Gastroesophageal sphincter (tissue), 4 donors: ENCODE data around the gene GTF3C4. TPM values are rescaled to one million over a fixed set of nuclear protein-coding genes. Genes with fewer than 3 reads are reported as not detected.

Source experiments
- ATAC-seq: fragments of 150-250 bp; one replicate; pipeline ENCODE4 v1.9.1; 2016; ENCODE audit warnings: mild to moderate bottlenecking, moderate library complexity
- H3K27ac ChIP-seq, 4 donors: fragments of 200-600 bp; sonication (generic) in 3 of 4; 1 replicate in 3 of 4; 2 replicates in 1 of 4; pipeline ENCODE4 v1.5.1; 2016 to 2019
- H3K27me3 ChIP-seq: fragments of 200-600 bp; sonication (generic); one replicate; pipeline ENCODE4 v1.5.1; 2019
- H3K36me3 ChIP-seq, 2 donors: fragments of 200-600 bp; sonication (generic); one replicate each; pipeline ENCODE4 v1.5.1; 2019; ENCODE audit warnings: control low read depth in 1 of 2
- H3K4me1 ChIP-seq, 3 donors: fragments of 200-600 bp; sonication (generic); 1 replicate in 2 of 3; 2 replicates in 1 of 3; pipeline ENCODE4 v1.5.1; 2016 to 2019; ENCODE audit warnings: control low read depth in 2 of 3
- H3K4me3 ChIP-seq, 2 donors: fragments of 200-600 bp; sonication (generic); one replicate each; pipeline ENCODE4 v1.5.1; 2019; ENCODE audit warnings: mild to moderate bottlenecking in 1 of 2, moderate library complexity in 1 of 2
- H3K9me3 ChIP-seq, 3 donors: fragments of 200-600 bp; sonication (generic); one replicate each; pipeline ENCODE4 v1.5.1; 2017 to 2019; ENCODE audit warnings: control low read depth in 2 of 3
- CTCF ChIP-seq, 4 experiments: fragments of 200-600 bp in 2 of 4; fragments of 450-650 bp in 2 of 4; sonication (generic) in 1 of 4; IDR thresholded peaks; one replicate each; pipeline ENCODE4 v1.5.1; 2017 to 2019; ENCODE audit warnings: antibody characterized with exemption in 4 of 4, mild to moderate bottlenecking in 2 of 4, moderate library complexity in 2 of 4
- EP300 ChIP-seq: sonication (generic); formaldehyde crosslinking; IDR thresholded peaks from one replicate; pipeline ENCODE4 v1.6.1; 2017; ENCODE audit warnings: antibody characterized with exemption, mild to moderate bottlenecking
- POLR2A ChIP-seq, 2 donors: fragments of 450-650 bp; IDR thresholded peaks; one replicate each; pipeline ENCODE4 v1.6.1; 2017; ENCODE audit warnings: antibody characterized with exemption in 2 of 2, mild to moderate bottlenecking in 2 of 2, moderate library complexity in 1 of 2
- POLR2AphosphoS5 ChIP-seq: sonication (generic); formaldehyde crosslinking; IDR thresholded peaks from one replicate; pipeline ENCODE4 v1.6.1; 2017; ENCODE audit warnings: antibody characterized with exemption
- WGBS, 2 donors: methylation state at CpG; one replicate each; pipeline ENCODE4 v1.1.5; 2018; ENCODE audit warnings: low coverage in 1 of 2; 5-methylcytosine and 5-hydroxymethylcytosine counted together
- total RNA-seq, 4 donors: library from RNA; depleted of rRNA; stranded (reverse); fragments of >200 nt; gene quantifications; one replicate each; pipeline ENCODE4 v1.1.0, GENCODE V29; 2016

GTF3C4 gene
- total RNA-seq, 4 donors from 2014 or later, result 11.4 to 15.4 (median 12.7) TPM

DNA sequence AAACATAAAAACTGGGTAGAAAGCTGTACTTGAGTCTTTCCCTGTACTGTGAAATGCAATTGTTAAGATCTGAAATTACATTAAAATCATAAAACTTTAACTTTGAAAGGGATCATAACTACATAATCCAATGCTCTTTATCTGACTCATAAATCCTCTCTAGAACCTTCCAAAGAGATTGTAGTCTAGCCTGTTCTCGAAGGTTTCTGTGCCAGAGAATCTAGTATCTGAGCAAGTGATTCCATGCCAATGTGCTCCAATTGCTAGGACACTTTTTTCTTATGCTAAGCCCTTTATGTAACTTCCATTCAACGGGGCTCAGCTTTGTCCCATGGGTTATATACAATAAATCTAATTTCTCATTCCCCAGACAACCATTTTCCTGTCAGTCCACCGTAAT is 21.6 kb upstream of the GTF3C4 start:
- WGBS, 2 donors, result 83 to 88% methylated on average over 3 of the region's 3 CpGs
- Histone ChIP-seq H3K27ac (no peak overlapping the region), H3K4me1 (no peaks in the 10 kb centered on the region), H3K4me3 (no peak overlapping the region), H3K36me3 (peaks cover 0 to 93% of the 10 kb centered on the region in 2 donors), H3K27me3 (no peaks in the 10 kb centered on the region), H3K9me3 (no peaks in the 10 kb centered on the region)
- ATAC-seq, result no peak
- TF ChIP-seq POLR2A (IDR thresholded peaks at IDR 0.05) (no peak), EP300 (no peak), POLR2AphosphoS5 (no peak), CTCF (IDR thresholded peaks at IDR 0.05) (no peak)

DNA sequence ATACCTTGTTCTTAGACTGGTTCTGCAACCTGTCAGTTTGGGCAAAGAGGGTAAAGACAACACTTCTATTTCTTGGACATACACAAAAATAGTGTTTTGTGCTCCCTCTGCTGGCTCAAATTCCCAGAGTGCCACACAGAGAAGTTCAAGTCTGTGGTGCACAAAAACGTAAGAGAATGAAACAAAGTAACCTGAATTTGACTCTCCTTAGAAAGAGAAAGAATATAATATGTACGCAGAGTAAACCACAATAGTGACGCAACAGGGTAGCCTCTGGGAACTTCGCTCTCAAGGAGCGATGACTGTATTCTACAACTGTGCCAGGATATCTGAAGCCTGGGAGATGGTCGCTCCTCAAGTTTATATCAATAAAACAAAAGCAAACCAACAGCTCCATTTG is 19.0 kb upstream of the GTF3C4 start:
- H3K4me3 ChIP-seq, result no peak overlapping the region
- no peaks in the 10 kb centered on the region for H3K27me3 ChIP-seq
- H3K4me1 ChIP-seq, result no peaks in the 10 kb centered on the region
- H3K27ac ChIP-seq, result no peak overlapping the region
- TF ChIP-seq POLR2A (IDR thresholded peaks at IDR 0.05) (no peak), CTCF (IDR thresholded peaks at IDR 0.05) (no peak), POLR2AphosphoS5 (no peak), EP300 (no peak)
- peaks cover 0 to 87% of the 10 kb centered on the region in 2 donors for H3K36me3 ChIP-seq
- ATAC-seq, result no peak
- H3K9me3 ChIP-seq, result no peaks in the 10 kb centered on the region
- 84 to 92% methylated on average over 6 of the region's 6 CpGs for WGBS, 2 donors

- Histone ChIP-seq H3K36me3 (peaks cover 4 to 87% of the 10 kb centered on the region in 2 donors), H3K27ac (no peak overlapping the region), H3K27me3 (no peaks in the 10 kb centered on the region), H3K4me1 (no peaks in the 10 kb centered on the region), H3K9me3 (no peaks in the 10 kb centered on the region), H3K4me3 (no peak overlapping the region)
- 88 to 90% methylated on average over 4 to 6 of the region's 7 CpGs for WGBS, 2 donors
- ATAC-seq, result no peak
- TF ChIP-seq POLR2AphosphoS5 (no peak), POLR2A (IDR thresholded peaks at IDR 0.05) (no peak), EP300 (no peak), CTCF (IDR thresholded peaks at IDR 0.05) (no peak)
Measured at GRCh38 chr9:132656299-132656698, 14.0 kb upstream of the GTF3C4 start.

- Histone ChIP-seq H3K4me1 (no peaks in the 10 kb centered on the region), H3K36me3 (peaks cover 4 to 54% of the 10 kb centered on the region in 2 donors), H3K27ac (no peak overlapping the region), H3K27me3 (no peaks in the 10 kb centered on the region), H3K9me3 (no peaks in the 10 kb centered on the region), H3K4me3 (no peak overlapping the region)
- no peak for TF ChIP-seq EP300
- TF ChIP-seq POLR2A (IDR thresholded peaks at IDR 0.05), result no peak
- no peak for TF ChIP-seq CTCF (IDR thresholded peaks at IDR 0.05)
- no peak for ATAC-seq
- WGBS, 2 donors, result 84 to 100% methylated on average over 1 to 10 of the region's 12 CpGs
Measured at GRCh38 chr9:132662152-132662945, 7.9 kb upstream of the GTF3C4 start.

- Histone ChIP-seq H3K9me3 (no peaks in the 10 kb centered on the region), H3K27ac (no peak overlapping the region), H3K4me3 (no peak overlapping the region), H3K36me3 (peaks cover 4 to 47% of the 10 kb centered on the region in 2 donors), H3K27me3 (no peaks in the 10 kb centered on the region), H3K4me1 (no peaks in the 10 kb centered on the region)
- ATAC-seq, result no peak
- TF ChIP-seq POLR2AphosphoS5 (no peak), POLR2A (IDR thresholded peaks at IDR 0.05) (no peak), CTCF (IDR thresholded peaks at IDR 0.05) (no peak), EP300 (no peak)
- 74 to 79% methylated on average over 9 to 11 of the region's 11 CpGs for WGBS, 2 donors
Measured at GRCh38 chr9:132663117-132663516, 7.1 kb upstream of the GTF3C4 start.
